HG02798 (cell line): ENCODE data around the gene PCDHA8.
"Not testable (repeated sequence)": the region's sequence is repeated elsewhere in the genome, so short reads cannot be mapped to it uniquely, and the experiment has no call there.

Experiments
- ATAC-seq: cut with Tn5 transposase; IDR thresholded peaks from one replicate; pipeline ENCODE4 v1.9.1; 2021; ENCODE audit warnings: mild to moderate bottlenecking; ENCODE audit not compliant: unreplicated experiment, poor library complexity

PCDHA8 gene

GRCh38 chr5:140840978-140841962 lies at the start of gene PCDHA8:
TSS of gene PCDHA8 (plus strand) at chr5:140841187. CDS start at chr5:140841322, 135 bp downstream.
- ATAC-seq = no peak

GRCh38 chr5:140794595-140795258 lies 46.3 kb upstream of the PCDHA8 start, which contains the start of gene PCDHA2:
TSS of gene PCDHA2 (plus strand) at chr5:140794852.
- ATAC-seq = no peak

GRCh38 chr5:140795259-140795641 lies 45.7 kb upstream of the PCDHA8 start:
- ATAC-seq = no peak

GRCh38 chr5:140796072-140796717 lies 44.8 kb upstream of the PCDHA8 start:
- ATAC-seq = not testable (repeated sequence)

- no peak for ATAC-seq
These were observed 44.3 kb upstream of the PCDHA8 start for GRCh38 chr5:140796718-140797095.

- no peak for ATAC-seq
These were observed 40.0 kb upstream of the PCDHA8 start, which contains the start of gene PCDHA3 for GRCh38 chr5:140800816-140801493. TSS of gene PCDHA3 (plus strand) at chr5:140801057.

- ATAC-seq = no peak
These were observed 39.5 kb upstream of the PCDHA8 start for GRCh38 chr5:140801494-140801841.

GRCh38 chr5:140802381-140802780 lies 38.6 kb upstream of the PCDHA8 start:
- not testable (repeated sequence) for ATAC-seq

GRCh38 chr5:140802781-140803271 lies 38.2 kb upstream of the PCDHA8 start:
- ATAC-seq = no peak

- ATAC-seq = no peak
These were observed 33.9 kb upstream of the PCDHA8 start, which contains the start of gene PCDHA4 for GRCh38 chr5:140806834-140807775. TSS of gene PCDHA4 (plus strand) at chr5:140807068.

- ATAC-seq = not testable (repeated sequence)
These were observed 32.6 kb upstream of the PCDHA8 start for GRCh38 chr5:140808241-140808888.

- no peak for ATAC-seq
These were observed 32.1 kb upstream of the PCDHA8 start for GRCh38 chr5:140808889-140809291.

GRCh38 chr5:140821375-140822280 lies 19.4 kb upstream of the PCDHA8 start, which contains the start of gene PCDHA5:
TSS of gene PCDHA5 (plus strand) at chr5:140821613.
- no peak for ATAC-seq

GRCh38 chr5:140822281-140822629 lies 18.7 kb upstream of the PCDHA8 start:
- no peak for ATAC-seq

- not testable (repeated sequence) for ATAC-seq
These were observed 18.0 kb upstream of the PCDHA8 start for GRCh38 chr5:140822969-140823368.

GRCh38 chr5:140823475-140823874 lies 17.5 kb upstream of the PCDHA8 start:
- no peak for ATAC-seq

GRCh38 chr5:140827704-140828361 lies 13.2 kb upstream of the PCDHA8 start, which contains the start of gene PCDHA6:
TSS of gene PCDHA6 (plus strand) at chr5:140827960. CDS start at chr5:140828092, 132 bp downstream.
- ATAC-seq = no peak
